ENCODE measurements around the gene GCKR. TPM values are rescaled to one million over a fixed set of nuclear protein-coding genes. Genes with fewer than 3 reads are reported as not detected.

Gene GCKR, protein sequence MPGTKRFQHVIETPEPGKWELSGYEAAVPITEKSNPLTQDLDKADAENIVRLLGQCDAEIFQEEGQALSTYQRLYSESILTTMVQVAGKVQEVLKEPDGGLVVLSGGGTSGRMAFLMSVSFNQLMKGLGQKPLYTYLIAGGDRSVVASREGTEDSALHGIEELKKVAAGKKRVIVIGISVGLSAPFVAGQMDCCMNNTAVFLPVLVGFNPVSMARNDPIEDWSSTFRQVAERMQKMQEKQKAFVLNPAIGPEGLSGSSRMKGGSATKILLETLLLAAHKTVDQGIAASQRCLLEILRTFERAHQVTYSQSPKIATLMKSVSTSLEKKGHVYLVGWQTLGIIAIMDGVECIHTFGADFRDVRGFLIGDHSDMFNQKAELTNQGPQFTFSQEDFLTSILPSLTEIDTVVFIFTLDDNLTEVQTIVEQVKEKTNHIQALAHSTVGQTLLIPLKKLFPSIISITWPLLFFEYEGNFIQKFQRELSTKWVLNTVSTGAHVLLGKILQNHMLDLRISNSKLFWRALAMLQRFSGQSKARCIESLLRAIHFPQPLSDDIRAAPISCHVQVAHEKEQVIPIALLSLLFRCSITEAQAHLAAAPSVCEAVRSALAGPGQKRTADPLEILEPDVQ
- total RNA-seq: 0.12 TPM in 1 of 2 replicates, not detected in the other

DNA sequence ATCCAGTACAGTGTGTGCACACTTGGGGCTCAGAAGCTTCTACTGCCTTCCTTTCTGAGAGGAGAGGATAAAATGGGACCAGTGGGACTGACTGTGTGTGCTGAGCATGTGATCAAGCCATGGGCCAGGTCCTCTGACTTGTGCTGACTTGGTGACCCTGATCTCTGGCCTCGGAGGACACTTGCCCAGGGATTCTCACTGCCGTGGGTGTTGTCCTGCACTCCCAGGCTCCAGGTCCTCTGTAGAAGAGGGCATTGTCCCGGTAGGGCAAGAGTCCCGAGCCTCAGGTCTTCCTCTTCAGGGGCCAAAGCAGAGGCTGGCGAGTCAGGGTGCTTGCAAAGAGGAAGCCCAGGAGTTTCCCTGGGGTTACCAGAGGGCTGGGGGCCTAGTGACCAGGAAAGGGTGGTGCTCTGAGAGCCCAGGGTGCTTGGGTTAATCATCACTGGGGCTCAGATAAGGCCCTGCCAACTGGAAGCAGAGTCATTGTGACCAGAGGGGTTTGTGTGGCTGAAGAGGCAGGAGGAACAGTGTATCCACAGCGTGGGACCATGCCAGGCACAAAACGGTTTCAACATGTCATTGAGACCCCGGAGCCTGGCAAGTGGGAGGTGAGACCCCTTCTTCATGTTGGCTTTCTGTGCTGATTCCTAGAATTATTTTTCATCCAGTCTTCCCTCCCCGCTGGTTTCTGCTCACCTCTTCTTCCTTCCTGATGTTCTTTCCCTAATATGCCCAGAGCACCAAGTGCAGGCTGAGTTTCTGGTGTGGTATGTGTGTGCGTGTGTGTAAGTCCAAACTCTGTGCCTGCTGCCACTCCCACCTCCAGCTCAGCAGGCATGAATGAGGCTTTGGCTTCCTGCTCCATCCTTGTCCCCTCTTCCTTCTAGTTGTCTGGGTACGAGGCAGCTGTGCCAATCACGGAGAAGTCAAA, at the start of gene GCKR:
GCKR (plus strand) TSS at position 483 of the 931 bp plus-strand sequence; CDS start at position 549, 66 bp downstream.

DNA sequence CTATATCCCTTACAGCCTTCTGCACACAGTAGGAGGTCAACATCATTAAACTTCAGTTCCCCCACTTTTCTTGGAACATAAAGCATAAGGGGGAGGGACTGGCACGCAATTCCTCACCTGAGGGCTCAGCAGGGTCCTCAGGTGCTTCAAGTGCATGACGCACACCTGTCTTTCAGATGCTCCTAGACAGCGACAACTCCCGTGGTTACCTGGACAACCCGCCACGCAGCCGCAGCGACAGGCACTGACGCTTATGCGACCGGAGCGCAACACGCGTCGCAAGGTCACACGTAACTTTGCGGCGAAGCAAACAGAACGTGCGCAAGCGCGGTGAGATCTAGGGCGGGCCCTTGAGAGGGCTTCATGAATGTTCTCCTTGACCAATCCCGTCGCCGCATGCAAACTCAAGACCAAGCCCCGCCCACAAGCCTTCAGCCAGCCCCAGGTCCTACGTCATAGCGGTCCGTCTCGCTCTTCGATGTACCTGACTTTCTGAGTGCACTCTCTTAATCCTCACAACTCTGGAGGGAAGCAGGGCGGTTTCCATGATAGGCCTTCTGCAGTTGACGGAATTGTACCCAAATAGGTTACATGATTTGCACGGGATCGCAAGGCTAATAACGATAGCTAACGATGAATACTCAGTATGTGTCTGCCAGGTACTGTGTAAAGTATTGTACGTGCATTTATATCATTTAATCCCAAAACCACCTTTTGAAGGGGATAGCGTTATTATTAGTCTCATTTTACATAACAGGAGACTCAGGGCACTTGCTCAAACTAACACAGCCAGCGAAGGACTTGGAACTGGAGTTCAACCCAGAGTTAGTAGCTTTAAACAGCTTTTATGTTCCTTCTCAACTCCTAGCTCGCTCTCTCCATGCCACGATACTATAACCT, 6.9 kb upstream of the GCKR start, which contains the start of gene IFT172:
IFT172 (minus strand) TSS at position 246 of the 900 bp plus-strand sequence; CDS start at position 156, 90 bp downstream.

DNA sequence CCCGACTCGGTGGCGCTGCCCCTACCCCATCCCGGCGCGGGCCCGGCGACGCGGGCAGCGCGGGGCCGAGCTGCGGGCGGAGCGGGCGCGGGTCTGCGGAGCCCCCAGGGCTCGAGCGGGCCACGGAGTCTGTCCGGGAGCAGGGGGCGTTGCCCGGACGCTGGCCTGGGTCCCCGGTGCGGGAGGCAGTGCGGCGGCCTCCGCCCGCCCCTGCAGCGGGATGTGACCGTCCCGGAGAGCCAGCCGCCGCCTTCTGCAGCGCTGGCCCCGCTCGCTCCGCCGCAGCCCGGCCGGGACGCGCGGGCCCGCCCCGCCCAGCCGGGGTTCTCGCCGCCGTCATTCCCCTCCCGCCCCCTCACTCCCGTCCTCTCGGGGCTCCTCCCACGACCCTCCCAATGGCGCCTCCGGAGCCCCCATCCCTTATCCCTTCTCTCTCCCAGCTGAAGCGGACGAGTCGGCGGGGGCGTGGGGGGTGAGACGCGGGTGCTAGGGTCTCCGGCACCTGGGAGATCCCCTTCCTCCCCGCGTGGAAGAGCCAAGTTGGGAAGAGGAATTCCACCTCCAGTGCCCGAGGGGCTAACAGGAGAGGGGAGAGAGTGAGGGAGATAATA, 1.6 kb upstream of the GCKR start, which contains the start of gene FNDC4:
FNDC4 (minus strand) TSS at position 257 of the 611 bp plus-strand sequence. CDS start 521 bp downstream, outside the sequence.

Other genes with a start within 250 kb of the GCKR start
- gene SLC30A3, start 233.8 kb upstream of the GCKR start, total RNA-seq: not detected in 2 replicates
- not detected in 2 replicates for gene DNAJC5G, start 221.4 kb upstream of the GCKR start, total RNA-seq
- not detected in 2 replicates for gene TRIM54, start 214.4 kb upstream of the GCKR start, total RNA-seq
- gene UCN, start 188.4 kb upstream of the GCKR start, total RNA-seq: 0.35 and 2.0 TPM in 2 replicates
- gene MPV17, start 173.7 kb upstream of the GCKR start, total RNA-seq: 93.4 and 101 TPM in 2 replicates
- gene GTF3C2, start 140.1 kb upstream of the GCKR start, total RNA-seq: 24.5 and 24.8 TPM in 2 replicates
- 27.5 and 28.7 TPM in 2 replicates for gene EIF2B4, start 126.5 kb upstream of the GCKR start, total RNA-seq
- 134 and 146 TPM in 2 replicates for gene SNX17, start 126.2 kb upstream of the GCKR start, total RNA-seq
- gene ZNF513, start 116.1 kb upstream of the GCKR start, total RNA-seq: 3.9 and 9.0 TPM in 2 replicates
- gene PPM1G, start 87.2 kb upstream of the GCKR start, total RNA-seq: 49.5 and 66.2 TPM in 2 replicates
- 79.3 and 91.0 TPM in 2 replicates for gene NRBP1, start 68.2 kb upstream of the GCKR start, total RNA-seq
- gene KRTCAP3, start 54.5 kb upstream of the GCKR start, total RNA-seq: 5.2 TPM in 1 of 2 replicates, not detected in the other
- 13.5 and 20.7 TPM in 2 replicates for gene IFT172, start 7.1 kb upstream of the GCKR start, total RNA-seq
- 15.2 and 17.4 TPM in 2 replicates for gene FNDC4, start 1.6 kb upstream of the GCKR start, total RNA-seq
- 18.4 and 19.6 TPM in 2 replicates for gene ZNF512, start 86.2 kb downstream of the GCKR start, total RNA-seq
- gene CCDC121, start 132.2 kb downstream of the GCKR start, total RNA-seq: 2.6 and 4.2 TPM in 2 replicates
- gene GPN1, start 132.2 kb downstream of the GCKR start, total RNA-seq: 26.4 and 29.9 TPM in 2 replicates
- 14.0 and 20.8 TPM in 2 replicates for gene SUPT7L, start 166.8 kb downstream of the GCKR start, total RNA-seq
- 14.0 and 17.3 TPM in 2 replicates for gene SLC4A1AP, start 167.1 kb downstream of the GCKR start, total RNA-seq